Measurements from ENCODE around the gene MAP2.

The MAP2 gene

GRCh38 chr2:209425471-209426071 lies 1.7 kb downstream of the MAP2 start:
- TF ChIP-seq CTCF (IDR thresholded peaks at IDR 0.05; ENCODE audit: low read depth, low read length, missing control alignments), result peak; percentile 79
- Histone ChIP-seq H3K27ac (no peak overlapping the region), H3K27me3 (replicated peaks) (no peaks in the 10 kb centered on the region), H3K36me3 (replicated peaks) (no peaks in the 10 kb centered on the region), H3K4me3 (ENCODE audit: low read depth, low read length) (peak overlapping the region; percentile 83)
- DNase-seq, result peak; percentile 44
- in situ Hi-C loops (cut with HindIII; ENCODE audit: low pct_ligation_motif_present, low sequenced_read_pairs), result no loop called here

DNA sequence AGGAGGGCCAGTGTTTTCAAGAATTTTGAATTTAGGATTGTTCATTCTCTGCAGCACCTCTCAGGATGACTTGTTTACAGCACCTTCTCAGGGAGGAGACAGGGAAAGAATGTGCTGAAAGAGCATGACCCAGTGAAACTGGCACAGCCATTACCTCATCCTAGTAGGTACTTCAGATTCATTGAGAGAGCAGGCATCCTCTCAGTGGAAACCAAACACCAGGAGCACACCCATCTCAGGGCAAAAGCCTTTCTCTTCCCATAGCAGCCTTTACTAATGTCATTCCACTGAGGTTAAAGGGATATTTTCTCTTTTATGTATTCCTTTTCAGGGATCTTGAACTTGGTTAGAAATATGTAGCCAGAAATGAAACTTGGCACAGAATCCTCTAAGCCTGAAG lies 2.6 kb downstream of the MAP2 start:
- DNase-seq, result no peak
- no peaks in the 10 kb centered on the region for H3K27me3 ChIP-seq (replicated peaks)
- no peak overlapping the region for H3K27ac ChIP-seq
- in situ Hi-C loops (cut with HindIII; ENCODE audit: low pct_ligation_motif_present, low sequenced_read_pairs), result no loop called here
- H3K4me3 ChIP-seq (ENCODE audit: low read depth, low read length), result no peak overlapping the region
- no peak for TF ChIP-seq CTCF (IDR thresholded peaks at IDR 0.05; ENCODE audit: low read depth, low read length, missing control alignments)
- no peaks in the 10 kb centered on the region for H3K36me3 ChIP-seq (replicated peaks)

DNA sequence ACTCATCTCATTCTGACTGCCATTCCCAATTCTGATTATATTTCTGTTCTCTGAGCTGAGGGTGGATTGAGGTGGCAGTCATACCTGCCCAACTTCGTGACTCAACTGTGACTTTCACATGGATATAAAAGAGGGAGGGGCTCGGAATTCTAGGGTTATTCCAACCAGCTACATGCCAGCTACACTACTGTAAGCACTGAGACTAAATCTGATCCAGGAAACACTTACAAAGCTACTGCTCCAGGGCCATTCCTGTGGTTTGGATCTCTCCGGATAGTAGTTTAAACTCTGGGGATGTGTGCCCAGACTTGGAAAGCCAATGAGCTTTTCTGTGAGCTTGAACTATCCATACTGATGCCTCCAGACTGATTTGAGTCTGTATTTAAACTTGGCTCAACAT lies 7.9 kb downstream of the MAP2 start:
- Histone ChIP-seq H3K36me3 (replicated peaks) (no peaks in the 10 kb centered on the region), H3K27ac (no peak overlapping the region), H3K27me3 (replicated peaks) (no peaks in the 10 kb centered on the region), H3K4me3 (ENCODE audit: low read depth, low read length) (no peak overlapping the region)
- in situ Hi-C loops (cut with HindIII; ENCODE audit: low pct_ligation_motif_present, low sequenced_read_pairs), result no loop called here
- DNase-seq, result no peak
- TF ChIP-seq CTCF (IDR thresholded peaks at IDR 0.05; ENCODE audit: low read depth, low read length, missing control alignments), result no peak

GRCh38 chr2:209441541-209441940 lies 17.7 kb downstream of the MAP2 start:
- Histone ChIP-seq H3K27me3 (replicated peaks) (no peaks in the 10 kb centered on the region), H3K36me3 (replicated peaks) (no peaks in the 10 kb centered on the region), H3K27ac (no peak overlapping the region), H3K4me3 (ENCODE audit: low read depth, low read length) (no peak overlapping the region)
- in situ Hi-C loops (cut with HindIII; ENCODE audit: low pct_ligation_motif_present, low sequenced_read_pairs), result no loop called here
- no peak for DNase-seq
- no peak for TF ChIP-seq CTCF (IDR thresholded peaks at IDR 0.05; ENCODE audit: low read depth, low read length, missing control alignments)

GRCh38 chr2:209442939-209443338 lies 19.1 kb downstream of the MAP2 start:
- H3K27me3 ChIP-seq (replicated peaks), result no peaks in the 10 kb centered on the region
- no peak for TF ChIP-seq CTCF (IDR thresholded peaks at IDR 0.05; ENCODE audit: low read depth, low read length, missing control alignments)
- no peaks in the 10 kb centered on the region for H3K36me3 ChIP-seq (replicated peaks)
- no peak for DNase-seq
- in situ Hi-C loops (cut with HindIII; ENCODE audit: low pct_ligation_motif_present, low sequenced_read_pairs), result no loop called here
- no peak overlapping the region for H3K4me3 ChIP-seq (ENCODE audit: low read depth, low read length)
- H3K27ac ChIP-seq, result no peak overlapping the region

GRCh38 chr2:209445485-209445884 lies 21.6 kb downstream of the MAP2 start:
- Histone ChIP-seq H3K27me3 (replicated peaks) (no peaks in the 10 kb centered on the region), H3K4me3 (ENCODE audit: low read depth, low read length) (no peak overlapping the region), H3K36me3 (replicated peaks) (no peaks in the 10 kb centered on the region), H3K27ac (no peak overlapping the region)
- no peak for TF ChIP-seq CTCF (IDR thresholded peaks at IDR 0.05; ENCODE audit: low read depth, low read length, missing control alignments)
- in situ Hi-C loops (cut with HindIII; ENCODE audit: low pct_ligation_motif_present, low sequenced_read_pairs), result no loop called here
- DNase-seq, result no peak
